ENCODE data around the gene FHOD3.
"Not testable (repeated sequence)": the region's sequence is repeated elsewhere in the genome, so short reads cannot be mapped to it uniquely, and the experiment has no call there.

The FHOD3 gene

GRCh38 chr18:36812678-36813077 lies 515.2 kb downstream of the FHOD3 start:
- Histone ChIP-seq H3K4me3 (ENCODE audit: low read length) (no peak overlapping the region), H3K27ac (ENCODE audit: low read length) (no peak overlapping the region), H3K4me1 (ENCODE audit: control insufficient read depth, low read depth, low read length) (no peaks in the 10 kb centered on the region), H3K36me3 (ENCODE audit: control insufficient read depth, low read depth, low read length) (peaks cover 21% of the 10 kb centered on the region), H3K9ac (ENCODE audit: low read length) (no peak overlapping the region), H3K27me3 (ENCODE audit: control insufficient read depth, insufficient read depth, low read length) (no peaks in the 10 kb centered on the region), H3K9me3 (ENCODE audit: control insufficient read depth, low read depth, low read length) (no peaks in the 10 kb centered on the region)

- Histone ChIP-seq H3K36me3 (ENCODE audit: control insufficient read depth, low read depth, low read length) (peaks cover 26% of the 10 kb centered on the region), H3K9me3 (ENCODE audit: control insufficient read depth, low read depth, low read length) (no peaks in the 10 kb centered on the region), H3K9ac (ENCODE audit: low read length) (no peak overlapping the region), H3K4me1 (ENCODE audit: control insufficient read depth, low read depth, low read length) (no peaks in the 10 kb centered on the region), H3K27ac (ENCODE audit: low read length) (no peak overlapping the region), H3K4me3 (ENCODE audit: low read length) (no peak overlapping the region), H3K27me3 (ENCODE audit: control insufficient read depth, insufficient read depth, low read length) (no peaks in the 10 kb centered on the region)
Observed at GRCh38 chr18:36813101-36813775, 515.7 kb downstream of the FHOD3 start.

GRCh38 chr18:36813824-36814223 lies 516.3 kb downstream of the FHOD3 start:
- Histone ChIP-seq H3K4me1 (ENCODE audit: control insufficient read depth, low read depth, low read length) (no peaks in the 10 kb centered on the region), H3K9me3 (ENCODE audit: control insufficient read depth, low read depth, low read length) (no peaks in the 10 kb centered on the region), H3K27me3 (ENCODE audit: control insufficient read depth, insufficient read depth, low read length) (no peaks in the 10 kb centered on the region), H3K9ac (ENCODE audit: low read length) (no peak overlapping the region), H3K36me3 (ENCODE audit: control insufficient read depth, low read depth, low read length) (peaks cover 32% of the 10 kb centered on the region), H3K4me3 (ENCODE audit: low read length) (no peak overlapping the region), H3K27ac (ENCODE audit: low read length) (no peak overlapping the region)

GRCh38 chr18:36814994-36815393 lies 517.5 kb downstream of the FHOD3 start:
- no peaks in the 10 kb centered on the region for H3K4me1 ChIP-seq (ENCODE audit: control insufficient read depth, low read depth, low read length)
- peaks cover 36% of the 10 kb centered on the region for H3K36me3 ChIP-seq (ENCODE audit: control insufficient read depth, low read depth, low read length)
- no peaks in the 10 kb centered on the region for H3K9me3 ChIP-seq (ENCODE audit: control insufficient read depth, low read depth, low read length)
- H3K27me3 ChIP-seq (ENCODE audit: control insufficient read depth, insufficient read depth, low read length), result no peaks in the 10 kb centered on the region
- H3K27ac ChIP-seq (ENCODE audit: low read length), result no peak overlapping the region
- no peak overlapping the region for H3K4me3 ChIP-seq (ENCODE audit: low read length)
- H3K9ac ChIP-seq (ENCODE audit: low read length), result no peak overlapping the region

- H3K9me3 ChIP-seq (ENCODE audit: control insufficient read depth, low read depth, low read length); H3K27me3 ChIP-seq (ENCODE audit: control insufficient read depth, insufficient read depth, low read length); H3K9ac ChIP-seq (ENCODE audit: low read length); H3K27ac ChIP-seq (ENCODE audit: low read length); H3K4me3 ChIP-seq (ENCODE audit: low read length); H3K4me1 ChIP-seq (ENCODE audit: control insufficient read depth, low read depth, low read length): not testable (repeated sequence)
- H3K36me3 ChIP-seq (ENCODE audit: control insufficient read depth, low read depth, low read length), result peaks cover 36% of the 10 kb centered on the region
Observed at GRCh38 chr18:36816096-36816495, 518.6 kb downstream of the FHOD3 start.

GRCh38 chr18:36817039-36817438 lies 519.5 kb downstream of the FHOD3 start:
- no peaks in the 10 kb centered on the region for H3K27me3 ChIP-seq (ENCODE audit: control insufficient read depth, insufficient read depth, low read length)
- H3K36me3 ChIP-seq (ENCODE audit: control insufficient read depth, low read depth, low read length), result peaks cover 36% of the 10 kb centered on the region

GRCh38 chr18:36818652-36819051 lies 521.1 kb downstream of the FHOD3 start:
- no peak overlapping the region for H3K27ac ChIP-seq (ENCODE audit: low read length)
- no peaks in the 10 kb centered on the region for H3K27me3 ChIP-seq (ENCODE audit: control insufficient read depth, insufficient read depth, low read length)
- H3K9me3 ChIP-seq (ENCODE audit: control insufficient read depth, low read depth, low read length), result no peaks in the 10 kb centered on the region
- H3K9ac ChIP-seq (ENCODE audit: low read length), result no peak overlapping the region
- H3K4me3 ChIP-seq (ENCODE audit: low read length), result no peak overlapping the region
- no peaks in the 10 kb centered on the region for H3K4me1 ChIP-seq (ENCODE audit: control insufficient read depth, low read depth, low read length)
- H3K36me3 ChIP-seq (ENCODE audit: control insufficient read depth, low read depth, low read length), result peaks cover 34% of the 10 kb centered on the region

More at GRCh38 chr18:36817039-36817438, 519.5 kb downstream of the FHOD3 start:
- H3K27ac ChIP-seq (ENCODE audit: low read length), result no peak overlapping the region
- H3K4me1 ChIP-seq (ENCODE audit: control insufficient read depth, low read depth, low read length), result no peaks in the 10 kb centered on the region
- H3K9me3 ChIP-seq (ENCODE audit: control insufficient read depth, low read depth, low read length), result no peaks in the 10 kb centered on the region
- H3K9ac ChIP-seq (ENCODE audit: low read length), result no peak overlapping the region
- H3K4me3 ChIP-seq (ENCODE audit: low read length), result no peak overlapping the region

GRCh38 chr18:36819621-36820020 lies 522.1 kb downstream of the FHOD3 start:
- no peaks in the 10 kb centered on the region for H3K27me3 ChIP-seq (ENCODE audit: control insufficient read depth, insufficient read depth, low read length)
- peaks cover 30% of the 10 kb centered on the region for H3K36me3 ChIP-seq (ENCODE audit: control insufficient read depth, low read depth, low read length)

GRCh38 chr18:36821681-36822080 lies 524.2 kb downstream of the FHOD3 start:
- no peaks in the 10 kb centered on the region for H3K4me1 ChIP-seq (ENCODE audit: control insufficient read depth, low read depth, low read length)
- H3K4me3 ChIP-seq (ENCODE audit: low read length), result no peak overlapping the region
- H3K9me3 ChIP-seq (ENCODE audit: control insufficient read depth, low read depth, low read length), result no peaks in the 10 kb centered on the region
- H3K27me3 ChIP-seq (ENCODE audit: control insufficient read depth, insufficient read depth, low read length), result no peaks in the 10 kb centered on the region
- H3K9ac ChIP-seq (ENCODE audit: low read length), result no peak overlapping the region
- no peak overlapping the region for H3K27ac ChIP-seq (ENCODE audit: low read length)
- peaks cover 27% of the 10 kb centered on the region for H3K36me3 ChIP-seq (ENCODE audit: control insufficient read depth, low read depth, low read length)

More at GRCh38 chr18:36819621-36820020, 522.1 kb downstream of the FHOD3 start:
- Histone ChIP-seq H3K9ac (ENCODE audit: low read length) (no peak overlapping the region), H3K4me1 (ENCODE audit: control insufficient read depth, low read depth, low read length) (no peaks in the 10 kb centered on the region), H3K4me3 (ENCODE audit: low read length) (no peak overlapping the region), H3K9me3 (ENCODE audit: control insufficient read depth, low read depth, low read length) (no peaks in the 10 kb centered on the region), H3K27ac (ENCODE audit: low read length) (no peak overlapping the region)

- Histone ChIP-seq H3K27me3 (ENCODE audit: control insufficient read depth, insufficient read depth, low read length) (peaks cover 6% of the 10 kb centered on the region), H3K36me3 (ENCODE audit: control insufficient read depth, low read depth, low read length) (peaks cover 4% of the 10 kb centered on the region), H3K9me3 (ENCODE audit: control insufficient read depth, low read depth, low read length) (no peaks in the 10 kb centered on the region), H3K9ac (ENCODE audit: low read length) (no peak overlapping the region), H3K27ac (ENCODE audit: low read length) (no peak overlapping the region), H3K4me1 (ENCODE audit: control insufficient read depth, low read depth, low read length) (no peaks in the 10 kb centered on the region), H3K4me3 (ENCODE audit: low read length) (no peak overlapping the region)
Observed at GRCh38 chr18:36825526-36825925, 528.0 kb downstream of the FHOD3 start.

GRCh38 chr18:36826556-36826955 lies 529.0 kb downstream of the FHOD3 start:
- Histone ChIP-seq H3K9ac (ENCODE audit: low read length) (no peak overlapping the region), H3K4me1 (ENCODE audit: control insufficient read depth, low read depth, low read length) (no peaks in the 10 kb centered on the region), H3K36me3 (ENCODE audit: control insufficient read depth, low read depth, low read length) (peaks cover 4% of the 10 kb centered on the region), H3K4me3 (ENCODE audit: low read length) (no peak overlapping the region), H3K9me3 (ENCODE audit: control insufficient read depth, low read depth, low read length) (no peaks in the 10 kb centered on the region), H3K27me3 (ENCODE audit: control insufficient read depth, insufficient read depth, low read length) (peaks cover 6% of the 10 kb centered on the region), H3K27ac (ENCODE audit: low read length) (no peak overlapping the region)

- H3K36me3 ChIP-seq (ENCODE audit: control insufficient read depth, low read depth, low read length), result no peaks in the 10 kb centered on the region
- H3K4me3 ChIP-seq (ENCODE audit: low read length), result peak overlapping the region; percentile 95
- no peaks in the 10 kb centered on the region for H3K4me1 ChIP-seq (ENCODE audit: control insufficient read depth, low read depth, low read length)
- peak overlapping the region; percentile 41 for H3K27ac ChIP-seq (ENCODE audit: low read length)
- H3K27me3 ChIP-seq (ENCODE audit: control insufficient read depth, insufficient read depth, low read length), result peaks cover 6% of the 10 kb centered on the region
- H3K9me3 ChIP-seq (ENCODE audit: control insufficient read depth, low read depth, low read length), result no peaks in the 10 kb centered on the region
- H3K9ac ChIP-seq (ENCODE audit: low read length), result peak overlapping the region; percentile 81
Observed at GRCh38 chr18:36828157-36828629, 530.7 kb downstream of the FHOD3 start.

Measured in iPS-18a (cell line).